ENCODE results near the gene SNRNP48. TPM values are rescaled to one million over a fixed set of nuclear protein-coding genes. Genes with fewer than 3 reads are reported as not detected.

Gene SNRNP48
- polyA plus RNA-seq, 1 of the 3 experiments (the other 2 are of a cell fraction), result 5.7 TPM

- Histone ChIP-seq H3K36me3 (replicated peaks in 1 of 2; ENCODE audit: control insufficient read depth in 1 of 2, insufficient read depth in 2 of 2, low read length in 1 of 2) (no peaks in the 10 kb centered on the region), H4K20me1 (ENCODE audit: insufficient read depth) (no peaks in the 10 kb centered on the region)
- CTCF ChIA-PET, result no interaction called here
Observed at GRCh38 chr6:7629321-7629720, 39.3 kb downstream of the SNRNP48 start.

GRCh38 chr6:7630792-7631191, 40.8 kb downstream of the SNRNP48 start:
- POLR2A ChIA-PET, result no interaction called here
- CTCF ChIA-PET, result interaction anchor here (0.6 to 1.3 kb wide), 2 partner anchors 13 to 392 kb away, joined by 3 read pairs; no protein-coding TSS in a partner anchor

More at GRCh38 chr6:7629321-7629720, 39.3 kb downstream of the SNRNP48 start:
- Histone ChIP-seq H3K9me3 (no peaks in the 10 kb centered on the region), H3K27ac (ENCODE audit: low read depth in 2 of 2, low read length in 1 of 2) (no peak overlapping the region), H3K4me3 (ENCODE audit: low read depth in 2 of 2, low read length in 1 of 2) (no peak overlapping the region), H3K9ac (no peak overlapping the region), H3K4me2 (no peak overlapping the region), H3F3A (replicated peaks; ENCODE audit: insufficient read depth) (no peaks in the 10 kb centered on the region), H3K9me2 (no peaks in the 10 kb centered on the region), H3K79me2 (ENCODE audit: insufficient read depth) (no peaks in the 10 kb centered on the region), H3K27me3 (ENCODE audit: insufficient read depth) (no peaks in the 10 kb centered on the region), H2AFZ (ENCODE audit: low read depth) (no peak overlapping the region), H3K4me1 (ENCODE audit: control insufficient read depth in 1 of 2, insufficient read depth in 2 of 2, low read depth in 1 of 2, low read length in 1 of 2) (no peaks in the 10 kb centered on the region)
- POLR2A ChIA-PET, result no interaction called here
- DNase-seq, result no peak
- WGBS (ENCODE audit: low lambda C conversion rate), result 27% methylated on average over 2 of the region's 2 CpGs
- no peak for TF ChIP-seq CTCF (IDR thresholded peaks at IDR 0.05)
- TF ChIP-seq RAD21 (IDR thresholded peaks at IDR 0.05; ENCODE audit: low read length), result no peak
- TF ChIP-seq EP300 (IDR thresholded peaks at IDR 0.05; ENCODE audit: borderline replicate concordance in 1 of 2, low read depth in 1 of 2, low read length in 1 of 2), result no peak
- TF ChIP-seq FOXM1 (IDR thresholded peaks at IDR 0.05; ENCODE audit: low read depth), result no peak
- no peak for TF ChIP-seq SIN3A (IDR thresholded peaks at IDR 0.05; ENCODE audit: borderline replicate concordance, low read depth, low read length)
- no peak for TF ChIP-seq YY1 (IDR thresholded peaks at IDR 0.05; ENCODE audit: low read depth)
- TF ChIP-seq TEAD4 (IDR thresholded peaks at IDR 0.05; ENCODE audit: borderline replicate concordance, insufficient read depth), result no peak
- no peak for TF ChIP-seq GABPA (IDR thresholded peaks at IDR 0.05; ENCODE audit: low read depth)
- TF ChIP-seq TCF12 (IDR thresholded peaks at IDR 0.05), result no peak
- TF ChIP-seq NFIC (IDR thresholded peaks at IDR 0.05; ENCODE audit: borderline replicate concordance), result no peak
- TF ChIP-seq NRF1 (IDR thresholded peaks at IDR 0.05; ENCODE audit: low read depth, low read length), result no peak
- TF ChIP-seq POLR2AphosphoS5 (IDR thresholded peaks at IDR 0.05; ENCODE audit: low read depth, low read length), result no peak
- no peak for TF ChIP-seq GATA2 (CRISPR knock-in tag; IDR thresholded peaks at IDR 0.05)
- TF ChIP-seq JUND (IDR thresholded peaks at IDR 0.05), result no peak
- TF ChIP-seq FOSL2 (IDR thresholded peaks at IDR 0.05; ENCODE audit: borderline replicate concordance, low read depth), result no peak
- TF ChIP-seq RFX5 (IDR thresholded peaks at IDR 0.05; ENCODE audit: low read length), result no peak
- TF ChIP-seq PBX3 (IDR thresholded peaks at IDR 0.05), result no peak
- no peak for TF ChIP-seq RCOR1 (IDR thresholded peaks at IDR 0.05; ENCODE audit: low read length)

More at GRCh38 chr6:7630792-7631191, 40.8 kb downstream of the SNRNP48 start:
- no peaks in the 10 kb centered on the region for H3K4me1 ChIP-seq (ENCODE audit: control insufficient read depth in 1 of 2, insufficient read depth in 2 of 2, low read depth in 1 of 2, low read length in 1 of 2)
- no peaks in the 10 kb centered on the region for H4K20me1 ChIP-seq (ENCODE audit: insufficient read depth)
- no peaks in the 10 kb centered on the region for H3K79me2 ChIP-seq (ENCODE audit: insufficient read depth)
- 54% methylated on average over 5 of the region's 5 CpGs for WGBS (ENCODE audit: low lambda C conversion rate)
- no peaks in the 10 kb centered on the region for H3K27me3 ChIP-seq (ENCODE audit: insufficient read depth)
- H3K9ac ChIP-seq, result no peak overlapping the region
- H2AFZ ChIP-seq (ENCODE audit: low read depth), result no peak overlapping the region
- no peaks in the 10 kb centered on the region for H3F3A ChIP-seq (replicated peaks; ENCODE audit: insufficient read depth)
- no peak overlapping the region for H3K4me3 ChIP-seq (ENCODE audit: low read depth in 2 of 2, low read length in 1 of 2)
- H3K9me2 ChIP-seq, result no peaks in the 10 kb centered on the region
- DNase-seq, result no peak
- no peaks in the 10 kb centered on the region for H3K36me3 ChIP-seq (replicated peaks in 1 of 2; ENCODE audit: control insufficient read depth in 1 of 2, insufficient read depth in 2 of 2, low read length in 1 of 2)
- no peak overlapping the region for H3K27ac ChIP-seq (ENCODE audit: low read depth in 2 of 2, low read length in 1 of 2)
- H3K4me2 ChIP-seq, result no peak overlapping the region
- no peaks in the 10 kb centered on the region for H3K9me3 ChIP-seq
- no peak for TF ChIP-seq SIN3A (IDR thresholded peaks at IDR 0.05; ENCODE audit: borderline replicate concordance, low read depth, low read length)
- TF ChIP-seq CHD2 (IDR thresholded peaks at IDR 0.05; ENCODE audit: low read length, partially characterized antibody), result no peak
- no peak for TF ChIP-seq POLR2AphosphoS5 (IDR thresholded peaks at IDR 0.05; ENCODE audit: low read depth, low read length)

Measured in SK-N-SH (cell line).